Measurements from ENCODE around the gene ARL6IP6.

Gene ARL6IP6

DNA sequence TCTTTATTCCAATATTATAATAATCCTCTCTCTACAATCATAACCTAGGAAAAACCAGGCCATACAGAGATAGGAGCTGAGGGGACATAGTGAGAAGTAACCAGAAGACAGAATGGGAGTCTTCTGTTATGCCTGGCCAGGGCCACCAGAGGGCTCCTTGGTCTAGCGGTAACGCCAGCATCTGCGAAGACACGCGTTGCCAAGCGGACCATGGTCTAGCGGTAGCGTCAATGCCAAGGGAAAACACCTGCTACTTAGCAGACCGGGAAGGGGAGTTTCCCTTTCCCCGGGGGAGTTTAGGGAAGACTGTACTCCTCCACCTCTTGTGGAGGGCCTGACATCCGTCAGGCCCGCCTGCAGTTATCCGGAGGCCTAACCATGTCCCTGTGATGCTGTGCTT lies 36.6 kb downstream of the ARL6IP6 start:
- CTCF ChIA-PET: interaction anchor here (0.7 to 0.9 kb wide), 2 partner anchors 11 to 101 kb away, joined by 3 read pairs; no protein-coding TSS in a partner anchor

GRCh38 chr2:152759290-152760072 lies 41.1 kb downstream of the ARL6IP6 start:
- H3K27ac ChIP-seq (ENCODE audit: extremely low read depth, low read depth, low read length): no peak overlapping the region
- H3K4me3 ChIP-seq (ENCODE audit: low read depth, low read length): no peak overlapping the region
- TF ChIP-seq MYNN (tag by site-specific recombination; IDR thresholded peaks at IDR 0.05; ENCODE audit: borderline replicate concordance) (no peak), YY1 (tag by site-specific recombination; IDR thresholded peaks at IDR 0.05) (no peak), ZBTB7A (tag by site-specific recombination; IDR thresholded peaks at IDR 0.05; ENCODE audit: low read depth) (no peak), TSHZ1 (tag by site-specific recombination; IDR thresholded peaks at IDR 0.05; ENCODE audit: borderline replicate concordance) (no peak), ZNF548 (tag by site-specific recombination; IDR thresholded peaks at IDR 0.05) (no peak), ZNF433 (tag by site-specific recombination; IDR thresholded peaks at IDR 0.05; ENCODE audit: low read depth) (no peak), FEZF1 (tag by site-specific recombination; IDR thresholded peaks at IDR 0.05) (no peak), ZNF654 (tag by site-specific recombination; IDR thresholded peaks at IDR 0.05; ENCODE audit: low read depth) (no peak), KLF8 (tag by site-specific recombination; IDR thresholded peaks at IDR 0.05) (no peak), ZNF610 (tag by site-specific recombination; IDR thresholded peaks at IDR 0.05; ENCODE audit: borderline replicate concordance) (no peak), ZNF121 (tag by site-specific recombination; IDR thresholded peaks at IDR 0.05) (no peak)
- TF ChIP-seq, protein P1, sequence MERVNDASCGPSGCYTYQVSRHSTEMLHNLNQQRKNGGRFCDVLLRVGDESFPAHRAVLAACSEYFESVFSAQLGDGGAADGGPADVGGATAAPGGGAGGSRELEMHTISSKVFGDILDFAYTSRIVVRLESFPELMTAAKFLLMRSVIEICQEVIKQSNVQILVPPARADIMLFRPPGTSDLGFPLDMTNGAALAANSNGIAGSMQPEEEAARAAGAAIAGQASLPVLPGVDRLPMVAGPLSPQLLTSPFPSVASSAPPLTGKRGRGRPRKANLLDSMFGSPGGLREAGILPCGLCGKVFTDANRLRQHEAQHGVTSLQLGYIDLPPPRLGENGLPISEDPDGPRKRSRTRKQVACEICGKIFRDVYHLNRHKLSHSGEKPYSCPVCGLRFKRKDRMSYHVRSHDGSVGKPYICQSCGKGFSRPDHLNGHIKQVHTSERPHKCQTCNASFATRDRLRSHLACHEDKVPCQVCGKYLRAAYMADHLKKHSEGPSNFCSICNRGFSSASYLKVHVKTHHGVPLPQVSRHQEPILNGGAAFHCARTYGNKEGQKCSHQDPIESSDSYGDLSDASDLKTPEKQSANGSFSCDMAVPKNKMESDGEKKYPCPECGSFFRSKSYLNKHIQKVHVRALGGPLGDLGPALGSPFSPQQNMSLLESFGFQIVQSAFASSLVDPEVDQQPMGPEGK (tag by site-specific recombination; IDR thresholded peaks at IDR 0.05): no peak
- TF ChIP-seq, protein P2, sequence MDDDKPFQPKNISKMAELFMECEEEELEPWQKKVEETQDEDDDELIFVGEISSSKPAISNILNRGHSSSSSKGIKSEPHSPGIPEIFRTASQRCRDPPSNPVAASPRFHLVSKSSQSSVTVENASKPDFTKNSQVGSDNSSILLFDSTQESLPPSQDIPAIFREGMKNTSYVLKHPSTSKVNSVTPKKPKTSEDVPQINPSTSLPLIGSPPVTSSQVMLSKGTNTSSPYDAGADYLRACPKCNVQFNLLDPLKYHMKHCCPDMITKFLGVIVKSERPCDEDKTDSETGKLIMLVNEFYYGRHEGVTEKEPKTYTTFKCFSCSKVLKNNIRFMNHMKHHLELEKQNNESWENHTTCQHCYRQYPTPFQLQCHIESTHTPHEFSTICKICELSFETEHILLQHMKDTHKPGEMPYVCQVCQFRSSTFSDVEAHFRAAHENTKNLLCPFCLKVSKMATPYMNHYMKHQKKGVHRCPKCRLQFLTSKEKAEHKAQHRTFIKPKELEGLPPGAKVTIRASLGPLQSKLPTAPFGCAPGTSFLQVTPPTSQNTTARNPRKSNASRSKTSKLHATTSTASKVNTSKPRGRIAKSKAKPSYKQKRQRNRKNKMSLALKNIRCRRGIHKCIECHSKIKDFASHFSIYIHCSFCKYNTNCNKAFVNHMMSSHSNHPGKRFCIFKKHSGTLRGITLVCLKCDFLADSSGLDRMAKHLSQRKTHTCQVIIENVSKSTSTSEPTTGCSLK (tag by site-specific recombination; IDR thresholded peaks at IDR 0.05): no peak
- POLR2A ChIA-PET: no interaction called here
- peaks cover 9 to 68% of the 10 kb centered on the region in 2 experiments; a peak in 2 of 3 replicates for H3K36me3 ChIP-seq (ENCODE audit: control insufficient read depth in 2 of 2, insufficient read depth in 1 of 2, low read length in 2 of 2)
- no peaks in the 10 kb centered on the region for H3K9me3 ChIP-seq (ENCODE audit: control insufficient read depth, insufficient read depth, low read depth, low read length)
- H3K4me1 ChIP-seq (ENCODE audit: control insufficient read depth, insufficient read depth, low read length): no peaks in the 10 kb centered on the region
- CTCF ChIA-PET: interaction anchor here (1.3 kb wide), 1 partner anchor 16 kb away, joined by 3 read pairs; no protein-coding TSS in a partner anchor

More for the DNA sequence above, 36.6 kb downstream of the ARL6IP6 start:
- TF ChIP-seq ZFP3 (tag by site-specific recombination; IDR thresholded peaks at IDR 0.05; ENCODE audit: low read depth) (no peak), ZNF24 (tag by site-specific recombination; IDR thresholded peaks at IDR 0.05) (no peak), ZNF585B (tag by site-specific recombination; IDR thresholded peaks at IDR 0.05) (no peak), ZNF37A (tag by site-specific recombination; IDR thresholded peaks at IDR 0.05) (no peak), ZNF248 (tag by site-specific recombination; IDR thresholded peaks at IDR 0.05) (no peak), ZNF10 (tag by site-specific recombination; IDR thresholded peaks at IDR 0.05) (no peak), EGR2 (tag by site-specific recombination; IDR thresholded peaks at IDR 0.05; ENCODE audit: low read depth) (no peak), PRDM1 (tag by site-specific recombination; IDR thresholded peaks at IDR 0.05) (no peak), ZFP41 (tag by site-specific recombination; IDR thresholded peaks at IDR 0.05; ENCODE audit: borderline replicate concordance) (no peak), ZNF140 (tag by site-specific recombination; IDR thresholded peaks at IDR 0.05) (no peak), ZNF473 (tag by site-specific recombination; IDR thresholded peaks at IDR 0.05) (no peak)
- TF ChIP-seq, protein P3, sequence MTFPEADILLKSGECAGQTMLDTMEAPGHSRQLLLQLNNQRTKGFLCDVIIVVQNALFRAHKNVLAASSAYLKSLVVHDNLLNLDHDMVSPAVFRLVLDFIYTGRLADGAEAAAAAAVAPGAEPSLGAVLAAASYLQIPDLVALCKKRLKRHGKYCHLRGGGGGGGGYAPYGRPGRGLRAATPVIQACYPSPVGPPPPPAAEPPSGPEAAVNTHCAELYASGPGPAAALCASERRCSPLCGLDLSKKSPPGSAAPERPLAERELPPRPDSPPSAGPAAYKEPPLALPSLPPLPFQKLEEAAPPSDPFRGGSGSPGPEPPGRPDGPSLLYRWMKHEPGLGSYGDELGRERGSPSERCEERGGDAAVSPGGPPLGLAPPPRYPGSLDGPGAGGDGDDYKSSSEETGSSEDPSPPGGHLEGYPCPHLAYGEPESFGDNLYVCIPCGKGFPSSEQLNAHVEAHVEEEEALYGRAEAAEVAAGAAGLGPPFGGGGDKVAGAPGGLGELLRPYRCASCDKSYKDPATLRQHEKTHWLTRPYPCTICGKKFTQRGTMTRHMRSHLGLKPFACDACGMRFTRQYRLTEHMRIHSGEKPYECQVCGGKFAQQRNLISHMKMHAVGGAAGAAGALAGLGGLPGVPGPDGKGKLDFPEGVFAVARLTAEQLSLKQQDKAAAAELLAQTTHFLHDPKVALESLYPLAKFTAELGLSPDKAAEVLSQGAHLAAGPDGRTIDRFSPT (tag by site-specific recombination; IDR thresholded peaks at IDR 0.05): no peak
- TF ChIP-seq, protein P4, sequence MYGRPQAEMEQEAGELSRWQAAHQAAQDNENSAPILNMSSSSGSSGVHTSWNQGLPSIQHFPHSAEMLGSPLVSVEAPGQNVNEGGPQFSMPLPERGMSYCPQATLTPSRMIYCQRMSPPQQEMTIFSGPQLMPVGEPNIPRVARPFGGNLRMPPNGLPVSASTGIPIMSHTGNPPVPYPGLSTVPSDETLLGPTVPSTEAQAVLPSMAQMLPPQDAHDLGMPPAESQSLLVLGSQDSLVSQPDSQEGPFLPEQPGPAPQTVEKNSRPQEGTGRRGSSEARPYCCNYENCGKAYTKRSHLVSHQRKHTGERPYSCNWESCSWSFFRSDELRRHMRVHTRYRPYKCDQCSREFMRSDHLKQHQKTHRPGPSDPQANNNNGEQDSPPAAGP (tag by site-specific recombination; IDR thresholded peaks at IDR 0.05): no peak
- no peak overlapping the region for H3K27ac ChIP-seq (ENCODE audit: extremely low read depth, low read depth, low read length)
- H3K4me1 ChIP-seq (ENCODE audit: control insufficient read depth, insufficient read depth, low read length): no peaks in the 10 kb centered on the region
- POLR2A ChIA-PET: no interaction called here
- H3K36me3 ChIP-seq (ENCODE audit: control insufficient read depth in 2 of 2, insufficient read depth in 1 of 2, low read length in 2 of 2): peaks cover 14 to 71% of the 10 kb centered on the region in 2 experiments; a peak in 2 of 3 replicates
- no peaks in the 10 kb centered on the region for H3K9me3 ChIP-seq (ENCODE audit: control insufficient read depth, insufficient read depth, low read depth, low read length)
- H3K4me3 ChIP-seq (ENCODE audit: low read depth, low read length): no peak overlapping the region
